Mesenchymal stem cell (in vitro differentiated cells and primary cell): ENCODE results near the gene MAP3K14.

Experiments
- DNase-seq: peaks from one replicate; pipeline ENCODE4 v3.0.0-alpha.2; 2013
- H2AFZ ChIP-seq: one replicate; pipeline ENCODE4 v1.6.1; 2013; ENCODE audit warnings: low read depth, mild to moderate bottlenecking, control low read depth, inconsistent platforms, low read length, moderate library complexity
- H2AK5ac ChIP-seq: 2 replicates; pipeline ENCODE4 v1.6.1; 2013; ENCODE audit warnings: low read length, moderate library complexity, mild to moderate bottlenecking, inconsistent platforms; ENCODE audit not compliant: severe bottlenecking
- H2BK120ac ChIP-seq: one replicate; pipeline ENCODE4 v1.6.1; 2013; ENCODE audit warnings: low read depth, mild to moderate bottlenecking, inconsistent platforms, low read length, moderate library complexity
- H2BK12ac ChIP-seq, 2 experiments: one replicate each; pipeline ENCODE4 v1.6.1; 2013; ENCODE audit warnings: inconsistent platforms in 2 of 2, low read length in 2 of 2, mild to moderate bottlenecking in 2 of 2, moderate library complexity in 2 of 2, control low read depth in 1 of 2
- H2BK15ac ChIP-seq: one replicate; pipeline ENCODE4 v1.6.1; 2013; ENCODE audit warnings: mild to moderate bottlenecking, low read depth, inconsistent platforms; ENCODE audit not compliant: poor library complexity, severe bottlenecking
- H2BK5ac ChIP-seq: 2 replicates; pipeline ENCODE4 v1.6.1; 2013; ENCODE audit warnings: low read depth, mild to moderate bottlenecking, low read length, control low read depth, inconsistent platforms; ENCODE audit not compliant: poor library complexity, severe bottlenecking
- H3K14ac ChIP-seq, 2 experiments: one replicate each; pipeline ENCODE4 v1.6.1; 2013; ENCODE audit warnings: inconsistent platforms in 2 of 2, low read length in 2 of 2, control low read depth in 1 of 2, mild to moderate bottlenecking in 1 of 2, moderate library complexity in 1 of 2
- H3K18ac ChIP-seq, 2 experiments: one replicate each; pipeline ENCODE4 v1.6.1; 2013; ENCODE audit warnings: inconsistent platforms in 2 of 2, low read length in 2 of 2, control low read depth in 1 of 2, low read depth in 1 of 2, mild to moderate bottlenecking in 1 of 2
- H3K23ac ChIP-seq, 2 experiments: one replicate each; pipeline ENCODE4 v1.6.1; 2013; ENCODE audit warnings: inconsistent platforms in 2 of 2, low read length in 2 of 2, mild to moderate bottlenecking in 2 of 2, moderate library complexity in 2 of 2, control low read depth in 1 of 2
- H3K27ac ChIP-seq: 2 replicates; pipeline ENCODE4 v1.5.1; 2013; ENCODE audit warnings: mild to moderate bottlenecking, moderate library complexity, low read length, control low read depth, inconsistent platforms; ENCODE audit not compliant: poor library complexity, severe bottlenecking
- H3K27me3 ChIP-seq, 2 experiments: 2 replicates each; pipeline versions ENCODE4 v1.6.1 to v1.7.0; 2013; ENCODE audit warnings: low read length in 2 of 2, mild to moderate bottlenecking in 2 of 2, moderate library complexity in 2 of 2, control low read depth in 1 of 2, inconsistent platforms in 1 of 2; ENCODE audit not compliant: control insufficient read depth in 1 of 2, insufficient read depth in 1 of 2
- H3K36me3 ChIP-seq, 2 experiments: 2 replicates each; pipeline versions ENCODE4 v1.6.1 to v1.7.0; 2013; ENCODE audit warnings: low read length in 2 of 2, control low read depth in 1 of 2, inconsistent platforms in 1 of 2, low read depth in 1 of 2, mild to moderate bottlenecking in 1 of 2; ENCODE audit not compliant: insufficient read depth in 2 of 2, control insufficient read depth in 1 of 2
- H3K4ac ChIP-seq, 2 experiments: one replicate each; pipeline ENCODE4 v1.6.1; 2013; ENCODE audit warnings: inconsistent platforms in 2 of 2, low read length in 2 of 2, mild to moderate bottlenecking in 2 of 2, moderate library complexity in 2 of 2, control low read depth in 1 of 2, low read depth in 1 of 2
- H3K4me1 ChIP-seq: 2 replicates; pipeline ENCODE4 v1.6.1; 2013; ENCODE audit warnings: low read depth, low read length, control low read depth; ENCODE audit not compliant: control insufficient read depth, insufficient read depth
- H3K4me2 ChIP-seq: 2 replicates; pipeline ENCODE4 v1.6.1; 2013; ENCODE audit warnings: low read length, mild to moderate bottlenecking, inconsistent platforms; ENCODE audit not compliant: poor library complexity, severe bottlenecking
- H3K4me3 ChIP-seq, 2 experiments: 2 replicates each; pipeline versions ENCODE4 v1.5.1 to v1.7.0; 2013; ENCODE audit warnings: low read length in 2 of 2, mild to moderate bottlenecking in 2 of 2, control low read depth in 1 of 2, low read depth in 1 of 2; ENCODE audit not compliant: insufficient read depth in 1 of 2
- H3K79me1 ChIP-seq: replicated peaks from 2 replicates; pipeline ENCODE4 v1.6.1; 2013; ENCODE audit warnings: mild to moderate bottlenecking, control low read depth, low read length, inconsistent platforms; ENCODE audit not compliant: poor library complexity, severe bottlenecking
- H3K9ac ChIP-seq: 2 replicates; pipeline ENCODE4 v1.7.0; 2013; ENCODE audit warnings: mild to moderate bottlenecking, low read length, moderate library complexity
- H3K9me3 ChIP-seq: 2 replicates; pipeline ENCODE4 v1.7.0; 2013; ENCODE audit warnings: mild to moderate bottlenecking, low read length; ENCODE audit not compliant: control insufficient read depth
- H4K8ac ChIP-seq: one replicate; pipeline ENCODE4 v1.6.1; 2013; ENCODE audit warnings: inconsistent platforms, mild to moderate bottlenecking, low read length, moderate library complexity
- H4K91ac ChIP-seq: one replicate; pipeline ENCODE4 v1.6.1; 2013; ENCODE audit warnings: mild to moderate bottlenecking, low read length, inconsistent platforms
- WGBS: methylation state at CpG from one replicate; pipeline ENCODE4 v1.1.7; 2013; ENCODE audit warnings: mixed read lengths; 5-methylcytosine and 5-hydroxymethylcytosine counted together

Gene MAP3K14

DNA sequence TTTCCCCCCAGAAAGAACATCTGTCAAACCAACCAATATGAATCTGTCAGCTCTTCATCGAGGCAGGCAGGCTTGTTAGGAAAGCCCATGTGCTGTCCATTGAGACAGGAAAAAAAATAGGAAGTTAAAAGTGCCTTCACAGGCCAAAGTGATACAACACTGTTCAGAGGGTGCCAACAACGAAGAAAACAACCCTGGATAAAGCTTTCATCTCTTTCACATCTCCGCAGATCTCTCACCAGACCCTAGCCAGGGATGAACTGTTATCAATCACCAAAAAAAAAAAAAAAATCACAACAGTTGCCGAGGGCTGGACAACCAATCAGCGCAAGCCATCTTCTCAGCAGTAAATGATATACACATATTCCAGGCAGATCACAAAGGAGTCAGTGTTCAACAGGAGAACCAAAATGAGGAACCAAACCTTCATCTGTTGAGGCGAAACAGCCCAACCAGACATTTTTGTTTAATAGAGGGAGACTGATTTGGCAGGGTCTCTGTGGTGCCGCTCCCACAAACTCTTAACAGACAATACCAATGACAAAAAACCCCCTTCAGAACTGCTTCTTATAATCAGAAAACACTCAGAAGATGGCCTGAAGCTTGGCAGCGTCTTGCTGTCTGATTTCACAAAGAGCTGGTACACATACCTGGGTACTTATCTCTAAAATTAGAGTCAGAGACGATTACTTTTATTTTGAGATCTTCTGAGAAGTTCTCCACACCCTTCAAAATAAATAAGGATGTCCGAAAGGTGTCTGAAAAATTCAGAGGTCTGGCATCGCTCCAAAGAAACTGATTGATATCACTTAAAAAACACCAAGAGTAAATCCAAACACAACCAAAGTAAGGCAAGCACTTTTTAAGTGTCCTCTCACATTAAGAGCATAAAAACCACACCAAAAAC is 1.8 kb downstream of the MAP3K14 start:
- Histone ChIP-seq H2BK12ac (no peak overlapping the region), H2BK5ac (no peak overlapping the region), H3K4me3 (peak overlapping the region in 1 of 2 experiments; percentile 91), H4K8ac (no peak overlapping the region), H3K23ac (no peak overlapping the region), H3K4ac (no peak overlapping the region), H3K9me3 (no peaks in the 10 kb centered on the region), H3K14ac (no peak overlapping the region), H3K79me1 (no peaks in the 10 kb centered on the region), H3K9ac (peak overlapping the region; percentile 91), H3K4me1 (peaks cover 36% of the 10 kb centered on the region), H2BK120ac (no peak overlapping the region), H2AFZ (no peak overlapping the region), H3K36me3 (peaks cover 0 to 5% of the 10 kb centered on the region in 2 experiments), H3K18ac (peak overlapping the region in 1 of 2 experiments; percentile 14), H2AK5ac (no peak overlapping the region), H3K27ac (peak overlapping the region; percentile 76), H3K27me3 (no peaks in the 10 kb centered on the region), H2BK15ac (no peak overlapping the region), H3K4me2 (peak overlapping the region; percentile 59), H4K91ac (no peak overlapping the region)
- no peak for DNase-seq
- 85% methylated on average over 10 of the region's 11 CpGs for WGBS

DNA sequence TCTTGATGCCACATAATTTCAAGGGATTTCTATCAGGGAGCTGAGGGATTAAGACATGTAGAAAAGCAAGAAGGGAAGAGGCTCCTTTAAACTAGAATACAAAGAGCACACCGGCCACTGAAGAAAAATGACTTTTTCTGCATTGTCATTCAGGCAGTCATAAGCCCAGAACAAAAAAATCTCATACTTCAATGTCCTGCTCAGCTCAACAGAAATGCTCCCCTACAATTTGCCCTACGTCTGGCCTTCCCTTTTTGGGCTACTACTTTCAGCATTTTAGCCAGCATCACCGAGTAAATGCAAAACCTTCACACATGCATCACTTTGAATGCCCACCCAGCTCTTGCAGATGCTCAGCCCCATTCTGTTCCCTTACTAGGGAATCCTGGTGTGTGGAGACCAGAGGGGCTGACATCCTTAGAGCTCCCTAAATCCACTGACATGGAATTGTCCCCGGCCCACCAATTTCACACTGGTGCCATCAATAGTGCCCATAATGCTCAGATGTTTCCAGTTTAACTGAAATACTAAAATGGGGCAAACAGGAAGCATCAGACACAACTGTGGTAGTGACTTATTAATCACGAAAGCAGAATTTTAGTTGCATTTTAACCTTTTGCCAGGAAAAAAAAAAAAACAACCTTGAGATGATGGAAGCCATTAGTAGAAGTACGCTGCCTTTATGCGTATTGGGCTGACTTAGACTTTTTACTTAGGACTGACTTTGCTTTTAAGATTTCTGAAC is 2.7 kb downstream of the MAP3K14 start:
- Histone ChIP-seq H3K4me2 (peak overlapping the region; percentile 59), H3K27me3 (no peaks in the 10 kb centered on the region), H3K9ac (peak overlapping the region; percentile 91), H2BK12ac (no peak overlapping the region), H3K36me3 (peaks cover 4 to 10% of the 10 kb centered on the region in 2 experiments), H3K79me1 (no peaks in the 10 kb centered on the region), H3K4me3 (peak overlapping the region in 1 of 2 experiments; percentile 91), H3K4ac (no peak overlapping the region), H2AFZ (no peak overlapping the region), H2AK5ac (peak overlapping the region; percentile 20), H3K27ac (peak overlapping the region; percentile 76), H2BK5ac (no peak overlapping the region), H2BK15ac (no peak overlapping the region), H3K4me1 (peaks cover 36% of the 10 kb centered on the region), H2BK120ac (no peak overlapping the region), H3K18ac (no peak overlapping the region), H3K23ac (no peak overlapping the region), H4K8ac (no peak overlapping the region), H3K14ac (no peak overlapping the region), H4K91ac (no peak overlapping the region), H3K9me3 (no peaks in the 10 kb centered on the region)
- WGBS = 93% methylated on average over 7 of the region's 7 CpGs
- DNase-seq = no peak

DNA sequence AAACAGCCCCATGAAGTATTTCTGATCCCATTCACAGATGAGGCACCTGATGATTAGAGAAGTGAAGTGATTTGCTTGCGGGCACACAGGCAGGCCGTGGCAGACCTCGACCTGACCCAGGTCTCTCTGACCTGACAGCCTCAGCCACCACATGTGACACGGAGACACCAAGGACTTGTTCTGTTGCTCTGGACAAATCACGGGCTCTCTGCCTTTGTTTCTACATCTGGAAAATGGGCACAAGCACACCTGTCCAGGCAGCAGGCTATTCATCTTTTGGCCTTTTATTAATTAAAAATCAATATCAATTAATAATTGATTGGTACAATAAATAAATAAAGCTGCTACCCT is 3.4 kb downstream of the MAP3K14 start:
- Histone ChIP-seq H3K18ac (peak overlapping the region in 1 of 2 experiments; percentile 63), H3K9ac (peak overlapping the region; percentile 91), H3K27ac (peak overlapping the region; percentile 44), H2AK5ac (peak overlapping the region; percentile 88), H4K91ac (peak overlapping the region; percentile 21), H2BK12ac (peak overlapping the region in 1 of 2 experiments; percentile 66), H3K4me2 (peak overlapping the region; percentile 72), H2BK15ac (no peak overlapping the region), H3K4me1 (peaks cover 33% of the 10 kb centered on the region), H3K14ac (peak overlapping the region in 1 of 2 experiments; percentile 21), H4K8ac (no peak overlapping the region), H2BK120ac (no peak overlapping the region), H3K9me3 (no peaks in the 10 kb centered on the region), H2BK5ac (no peak overlapping the region), H3K23ac (no peak overlapping the region), H2AFZ (no peak overlapping the region), H3K27me3 (no peaks in the 10 kb centered on the region), H3K79me1 (no peaks in the 10 kb centered on the region), H3K4ac (peak overlapping the region in 1 of 2 experiments; percentile 44), H3K4me3 (no peak overlapping the region), H3K36me3 (peaks cover 8 to 17% of the 10 kb centered on the region in 2 experiments)
- no peak for DNase-seq
- 94% methylated on average over 4 of the region's 5 CpGs for WGBS
